UCSD-AML1 (cell line): ENCODE results near the gene FHL3.

Experiments used
- DNase-seq: peaks from one replicate; lab custom pipeline; 2025; ENCODE audit not compliant: unreplicated experiment; lab: John Stamatoyannopoulos, UW

Gene FHL3

DNA sequence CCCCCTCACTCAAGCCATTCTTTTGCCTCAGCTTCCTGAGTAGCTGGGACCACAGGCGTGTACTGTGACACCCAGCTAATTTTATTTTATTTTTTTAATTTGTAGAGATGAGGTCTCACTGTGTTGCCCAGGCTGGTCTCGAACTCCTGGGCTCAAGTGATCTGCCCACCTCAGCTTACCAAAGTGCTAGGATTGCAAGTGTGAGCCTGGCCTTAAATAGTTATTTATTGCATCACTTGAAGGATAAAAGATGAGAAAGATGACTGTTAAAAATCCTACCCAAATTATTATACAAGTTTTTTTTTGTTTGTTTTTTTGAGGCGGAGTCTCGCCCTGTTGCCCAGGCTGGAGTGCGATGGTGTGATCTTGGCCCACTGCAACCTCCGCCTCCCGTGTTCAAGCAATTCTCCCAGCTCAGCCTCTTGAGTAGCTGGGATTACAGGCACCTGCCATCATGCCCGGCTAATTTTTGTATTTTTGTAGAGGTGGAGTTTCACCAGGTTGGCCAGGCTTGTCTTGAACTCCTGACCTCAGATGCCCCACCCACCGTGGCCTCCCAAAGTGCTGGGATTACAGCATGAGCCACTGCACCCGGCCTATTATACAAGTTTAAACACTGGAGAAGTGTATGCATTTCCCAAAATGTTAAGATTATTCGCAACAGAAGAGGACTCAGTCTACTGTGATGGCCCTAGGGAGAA, 9.6 kb upstream of the FHL3 start:
- DNase-seq: no peak

DNA sequence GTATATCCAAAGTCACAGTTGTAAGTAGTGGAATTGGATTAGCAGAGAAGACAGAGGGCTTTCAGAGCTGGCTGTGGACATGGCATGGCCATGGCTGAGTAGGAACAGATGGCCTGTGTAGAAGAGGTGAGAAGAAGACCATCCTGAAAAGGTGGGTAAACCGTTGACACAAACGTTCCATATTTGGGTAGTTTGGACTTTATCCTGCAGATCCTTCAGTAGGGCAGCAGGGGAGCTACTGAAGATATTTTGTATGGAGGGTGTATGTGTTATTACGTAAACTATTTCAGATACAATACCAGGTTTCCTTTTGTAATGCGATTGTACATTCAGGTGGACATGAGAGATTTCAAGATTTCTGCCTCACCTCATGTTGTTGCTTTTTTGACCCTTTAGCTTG, 8.9 kb upstream of the FHL3 start:
- no peak for DNase-seq

DNA sequence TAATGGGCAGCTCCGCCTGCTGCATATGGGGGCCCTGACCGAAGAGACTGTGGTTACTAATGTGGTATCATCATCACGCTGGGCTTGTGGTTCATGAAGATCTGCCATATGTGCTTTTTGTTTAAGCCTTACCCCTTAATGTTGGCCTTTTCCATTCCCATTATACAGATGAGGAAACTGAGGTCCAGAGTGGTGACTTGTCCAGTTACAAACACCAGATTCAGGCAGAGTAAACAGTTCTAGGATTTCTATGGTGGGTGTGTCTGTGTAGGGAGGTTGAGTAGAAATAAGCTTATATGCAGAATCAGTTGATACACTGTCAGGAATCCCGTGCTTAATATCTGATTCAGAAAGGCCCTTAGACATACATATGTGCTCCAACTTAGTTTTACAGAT, 7.9 kb upstream of the FHL3 start:
- DNase-seq: no peak

DNA sequence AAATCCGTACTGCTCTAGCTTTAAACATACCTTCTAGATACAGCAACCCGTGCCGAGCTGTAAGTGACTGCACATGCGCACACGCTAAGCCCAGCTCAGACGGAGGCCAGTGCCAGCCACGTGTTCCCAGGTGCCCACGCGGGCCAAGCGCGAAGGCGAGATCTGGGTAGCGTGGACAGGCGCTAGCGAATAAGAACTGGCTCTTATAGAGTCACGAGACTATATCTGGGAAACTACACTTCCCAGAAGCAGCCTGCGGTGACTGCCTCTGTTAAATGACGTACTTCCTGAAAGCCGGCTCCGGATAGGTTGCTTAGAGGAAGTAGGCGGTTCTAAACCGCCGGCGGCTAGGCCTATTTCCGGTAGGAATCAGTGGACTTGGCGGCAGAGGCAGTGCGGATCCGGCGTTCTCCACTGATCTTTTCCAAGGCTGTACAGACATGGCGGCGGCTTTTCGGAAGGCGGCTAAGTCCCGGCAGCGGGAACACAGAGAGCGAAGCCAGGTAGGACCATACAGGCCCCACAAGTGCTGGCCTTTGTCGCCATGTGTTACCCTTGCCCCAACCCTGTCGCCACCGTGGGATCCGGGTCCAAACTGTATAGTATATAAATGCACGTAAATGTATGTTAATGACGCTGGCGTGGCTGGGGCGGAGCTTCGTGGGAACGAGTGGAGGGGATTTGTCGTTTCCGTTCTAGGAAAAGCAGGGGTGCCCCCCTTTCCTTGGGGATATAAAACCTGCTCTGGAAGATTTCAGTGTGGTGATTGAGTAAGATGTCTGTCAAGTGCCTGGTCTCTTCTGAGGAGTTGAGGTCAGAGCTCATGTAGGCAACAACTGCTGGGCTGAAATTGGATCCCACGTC, 7.3 kb upstream of the FHL3 start, which contains the start of gene UTP11:
UTP11 (plus strand) TSS at position 372 of the 864 bp plus-strand sequence; CDS start at position 441, 69 bp downstream.
- peak; percentile 92 for DNase-seq

DNA sequence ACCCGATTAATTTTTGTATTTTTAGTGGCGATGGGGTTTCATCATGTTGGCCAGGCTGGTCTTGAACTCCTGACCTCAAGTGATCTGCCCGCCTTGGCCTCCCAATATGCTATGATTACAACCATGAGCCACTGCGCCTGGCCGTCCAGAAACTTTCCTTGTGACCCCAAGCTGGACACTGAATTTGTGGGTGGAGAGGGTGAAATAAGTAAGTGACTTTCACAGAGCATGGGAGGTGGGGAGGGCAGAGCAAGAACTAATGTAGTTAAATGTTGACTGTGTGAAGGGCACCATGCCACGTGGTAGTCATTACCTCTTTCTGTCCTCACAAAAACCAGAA, 4.5 kb upstream of the FHL3 start:
- DNase-seq: no peak

DNA sequence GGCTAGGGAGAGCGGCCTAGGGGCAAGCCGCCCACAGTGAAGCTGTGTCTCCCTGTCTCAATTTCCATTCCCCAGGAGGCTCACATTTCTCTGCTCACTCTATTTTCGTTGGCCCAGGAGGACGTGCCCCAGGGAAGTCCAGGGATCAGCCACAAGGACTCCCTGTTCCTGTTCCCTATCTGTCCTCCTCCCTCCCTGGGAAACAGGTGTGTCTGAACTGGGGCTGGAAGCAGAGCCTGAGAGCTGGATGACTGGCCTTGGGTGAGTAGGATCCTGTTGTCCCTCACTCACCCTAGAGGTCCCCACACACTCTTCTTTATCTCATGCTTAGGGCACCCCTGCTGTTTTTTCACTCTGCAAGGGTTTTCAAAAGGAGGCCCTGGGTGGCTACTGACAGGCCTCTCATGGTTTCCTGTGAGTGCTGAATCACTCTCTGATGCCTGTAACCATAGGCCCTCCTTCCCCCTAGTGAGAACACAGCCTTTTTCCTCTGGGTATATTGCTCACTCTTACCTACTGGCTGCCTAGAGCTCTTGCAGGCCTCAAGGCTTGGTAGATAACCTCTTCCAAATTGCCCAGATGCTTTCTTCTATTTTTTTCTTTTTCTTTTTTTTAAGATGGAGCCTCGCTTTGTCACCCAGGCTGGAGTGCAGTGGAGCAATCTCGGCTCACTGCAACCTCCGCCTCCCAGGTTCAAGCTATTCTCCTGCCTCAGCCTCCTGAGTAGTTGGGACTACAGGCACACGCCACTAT, 4.0 kb upstream of the FHL3 start:
- DNase-seq: peak; percentile 70

DNA sequence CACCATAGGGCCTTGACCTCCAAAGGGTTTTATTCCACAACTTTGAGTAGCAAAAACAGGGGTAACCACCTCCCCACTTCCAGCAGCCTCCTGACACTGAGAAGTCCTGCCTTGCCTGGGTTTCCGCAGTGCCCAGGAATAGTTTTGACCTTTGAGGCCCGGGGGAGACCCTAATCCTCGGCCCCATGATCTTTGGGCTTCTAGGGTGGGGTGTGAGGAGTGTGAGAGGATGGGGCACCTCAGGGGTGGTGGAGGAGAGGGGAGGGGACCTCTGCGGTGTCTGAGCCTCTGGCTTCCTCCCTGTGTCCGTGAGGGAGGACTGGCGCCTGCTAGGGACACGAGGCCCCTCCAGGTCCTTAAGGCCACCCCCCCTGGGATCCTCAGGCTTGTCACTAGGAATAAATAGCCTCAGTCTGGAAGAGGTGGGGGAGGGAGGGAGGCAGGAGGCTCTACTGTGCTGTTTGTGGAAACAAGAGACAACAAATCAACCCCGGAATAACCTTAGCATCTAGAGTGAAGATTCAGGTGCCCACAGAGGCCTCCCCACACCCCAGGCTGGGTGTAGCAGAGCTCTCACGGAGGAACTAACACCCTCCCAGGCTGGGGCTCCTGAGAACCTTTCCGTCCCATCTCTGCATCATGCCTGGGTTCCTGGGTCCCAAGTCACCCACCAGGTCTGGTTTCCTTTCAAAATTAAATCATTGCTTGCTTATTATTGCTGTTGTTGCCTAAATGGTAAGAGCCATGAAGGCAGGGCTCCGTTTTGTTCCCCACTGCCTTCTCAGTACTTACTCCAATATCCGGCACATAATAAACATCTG, 904 bp upstream of the FHL3 start:
- DNase-seq: peak; percentile 51

DNA sequence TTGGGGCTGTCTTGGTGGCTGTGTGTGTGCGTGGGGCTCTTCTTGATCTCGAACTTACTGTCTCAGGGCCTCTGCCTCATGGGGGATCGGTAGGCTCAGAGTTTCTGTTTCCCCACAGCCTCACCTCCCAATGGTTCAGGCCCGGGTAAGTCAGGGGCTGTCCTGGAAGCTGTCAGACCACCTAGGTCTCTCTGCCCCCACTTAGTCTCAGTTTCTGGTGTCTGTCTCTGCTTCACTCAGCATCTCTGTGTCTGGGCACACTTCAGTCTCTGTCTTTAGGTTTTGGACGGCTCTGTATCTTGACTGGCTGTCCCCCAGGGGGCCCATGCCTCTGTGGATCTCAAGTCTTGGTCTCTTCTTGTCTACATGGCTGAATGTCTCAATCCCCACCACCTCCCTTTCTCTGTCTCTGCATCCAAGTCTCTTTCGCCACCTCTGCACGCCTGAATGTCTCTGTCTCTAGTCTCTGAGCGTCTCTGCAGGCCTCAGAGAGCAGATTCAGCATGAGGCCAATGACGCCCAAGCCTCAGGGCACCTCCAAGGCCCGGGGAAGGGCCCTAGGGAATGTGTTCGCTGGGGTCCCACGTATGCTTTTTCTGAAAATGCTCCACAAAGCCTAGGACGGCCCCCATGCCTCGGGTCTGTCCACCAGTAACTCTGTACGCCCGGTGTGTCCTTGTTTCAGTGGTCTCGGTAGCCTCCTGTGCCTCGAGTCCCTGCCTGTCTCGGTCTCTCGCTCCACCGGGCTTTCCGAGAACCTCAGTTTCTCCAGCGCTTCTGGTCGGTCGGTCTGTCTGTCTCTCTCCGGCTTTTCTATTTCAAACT, 818 bp downstream of the FHL3 start:
- DNase-seq: no peak

DNA sequence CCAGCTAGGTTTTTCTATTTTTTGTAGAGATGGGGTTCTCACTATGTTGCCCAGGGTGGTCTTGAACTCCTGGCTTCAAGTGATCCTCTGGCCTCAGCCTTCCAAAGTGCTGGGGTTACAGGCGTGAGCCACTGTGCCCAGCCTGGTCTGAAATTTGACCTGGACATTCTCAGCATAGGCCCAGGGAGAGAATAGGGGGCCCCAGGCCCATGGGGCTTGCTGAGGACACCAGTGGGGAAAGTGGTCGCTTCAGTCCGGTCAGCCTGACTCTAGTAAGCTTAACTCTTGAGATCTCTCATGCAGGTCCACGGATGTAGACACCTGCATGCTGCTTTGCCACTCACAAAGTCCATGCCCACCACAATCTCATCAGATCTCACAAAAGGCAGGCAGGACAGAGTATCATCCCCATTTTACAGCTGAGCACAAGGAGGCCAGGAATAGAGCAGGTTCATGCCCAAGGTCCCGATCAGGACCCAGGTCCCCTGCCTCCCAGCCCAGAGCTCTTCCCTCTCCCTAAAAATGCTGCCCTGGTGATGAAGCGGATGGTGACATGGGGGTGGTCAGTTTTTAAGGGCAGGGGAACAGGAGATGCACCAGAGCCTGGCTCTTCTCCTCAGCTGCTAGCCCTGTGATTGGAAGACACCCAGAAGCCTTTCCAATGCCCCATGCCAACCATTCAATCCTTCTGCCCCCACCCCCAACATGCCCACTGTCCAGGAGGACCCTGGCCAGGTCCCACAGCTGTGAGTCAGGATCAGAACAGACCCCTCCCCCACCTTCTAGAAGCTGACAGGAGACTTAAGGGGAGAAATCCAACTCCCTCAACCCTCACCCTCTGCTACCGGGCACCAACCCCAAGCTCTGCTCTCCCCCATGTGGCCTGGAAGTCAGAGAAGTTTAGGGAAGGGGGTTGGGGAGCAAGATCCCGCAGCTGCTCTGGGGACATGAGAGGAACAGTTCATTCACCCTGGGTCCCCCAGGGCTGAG, 1.8 kb downstream of the FHL3 start:
- DNase-seq: no peak

DNA sequence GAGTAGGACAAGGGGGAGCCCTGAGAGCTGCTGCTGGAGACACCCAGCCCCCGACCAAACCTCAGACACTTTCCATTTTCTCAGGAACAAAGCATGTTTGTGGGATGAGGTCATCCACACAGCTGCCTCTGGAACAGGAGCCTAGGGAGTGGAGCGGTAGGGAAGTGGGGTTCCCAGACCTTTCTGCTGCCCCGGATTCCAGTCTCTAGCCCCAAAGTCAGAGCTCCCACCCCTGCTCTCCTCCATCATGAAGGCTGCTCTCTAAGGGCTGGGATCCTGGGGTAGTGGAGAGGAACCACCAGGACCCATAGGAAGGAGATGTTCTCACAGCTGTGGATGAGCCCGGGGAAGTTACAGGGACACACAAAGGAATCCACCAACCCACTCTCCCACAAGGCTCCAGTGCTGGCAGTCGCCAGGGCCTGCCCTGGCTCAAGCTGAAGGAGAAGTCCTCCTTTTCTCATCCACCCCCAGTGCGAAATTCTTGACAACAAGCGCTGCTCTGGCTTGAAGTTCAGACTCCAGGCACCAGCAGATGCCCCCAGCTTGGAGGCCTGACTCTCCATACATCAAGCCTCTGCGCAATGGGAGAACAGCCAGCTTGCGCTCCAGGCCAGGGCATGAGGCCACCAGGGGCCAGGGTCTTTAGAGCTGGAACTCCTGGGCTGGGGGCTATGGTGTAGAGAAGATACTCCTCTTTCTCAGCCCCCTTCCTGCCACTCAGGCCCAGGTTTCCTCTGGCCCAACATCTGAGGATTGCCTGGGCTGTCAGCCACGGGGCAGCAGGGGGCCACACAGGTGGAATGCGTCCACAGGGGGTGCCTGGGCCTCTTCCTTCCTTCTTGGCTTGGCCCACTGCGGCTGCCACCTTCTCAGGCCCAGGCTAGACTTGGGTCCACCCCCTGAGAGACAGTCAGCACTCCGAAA, 4.5 kb downstream of the FHL3 start:
- DNase-seq: peak; percentile 75

DNA sequence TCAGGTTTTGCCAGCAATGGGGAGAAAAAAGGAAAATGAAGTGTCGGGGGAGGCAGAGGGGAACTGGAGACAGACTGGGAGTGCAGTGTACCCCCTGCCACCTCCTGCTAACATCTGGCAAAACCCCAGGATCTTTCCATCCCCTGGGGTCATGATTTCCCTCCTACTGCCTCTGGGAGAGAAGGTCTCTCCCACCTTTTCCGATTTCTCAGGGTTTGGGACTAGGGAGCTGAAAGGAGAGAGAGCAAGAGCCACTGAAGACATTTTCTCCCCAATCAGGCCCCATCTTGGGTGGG, 5.1 kb downstream of the FHL3 start:
- DNase-seq: no peak

DNA sequence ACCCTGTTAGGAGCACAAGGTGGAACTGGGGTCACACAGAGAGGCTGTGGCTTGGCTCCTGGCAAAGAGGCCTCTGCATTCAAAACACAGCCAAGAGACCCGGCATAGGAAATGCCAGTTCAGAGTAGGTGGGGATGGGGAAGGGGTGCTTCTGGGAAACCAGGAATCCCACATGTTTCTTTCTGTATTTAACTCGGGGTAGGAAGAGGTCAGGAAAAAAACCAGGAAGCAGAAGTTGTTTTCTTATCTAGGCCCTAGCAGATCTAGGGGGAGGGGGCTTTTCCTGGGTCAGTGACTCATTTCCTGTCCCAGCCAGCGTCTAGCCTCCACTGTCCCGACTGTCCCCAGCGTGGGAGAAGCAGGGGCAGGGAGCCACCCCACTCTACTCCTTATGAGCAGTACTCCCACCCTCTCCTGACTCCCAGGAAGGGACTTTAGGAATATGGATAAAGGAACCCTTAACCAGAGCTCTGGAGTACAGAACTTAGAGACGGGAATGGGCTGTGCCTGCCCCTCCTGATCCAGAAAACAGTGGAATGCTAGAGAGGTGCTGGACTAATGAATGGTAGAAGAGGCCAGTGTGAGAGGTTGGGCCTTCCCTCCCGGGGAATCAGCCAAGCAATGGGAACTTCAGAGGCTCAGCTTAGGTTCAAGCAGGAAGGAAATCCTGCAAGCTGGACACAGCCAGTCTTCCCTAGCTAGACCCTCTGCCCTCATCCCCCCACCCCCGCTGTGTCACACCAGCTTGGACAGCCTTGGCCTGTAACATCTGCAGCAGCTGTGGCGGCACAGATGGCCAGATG, 5.7 kb downstream of the FHL3 start:
- DNase-seq: peak; percentile 83

DNA sequence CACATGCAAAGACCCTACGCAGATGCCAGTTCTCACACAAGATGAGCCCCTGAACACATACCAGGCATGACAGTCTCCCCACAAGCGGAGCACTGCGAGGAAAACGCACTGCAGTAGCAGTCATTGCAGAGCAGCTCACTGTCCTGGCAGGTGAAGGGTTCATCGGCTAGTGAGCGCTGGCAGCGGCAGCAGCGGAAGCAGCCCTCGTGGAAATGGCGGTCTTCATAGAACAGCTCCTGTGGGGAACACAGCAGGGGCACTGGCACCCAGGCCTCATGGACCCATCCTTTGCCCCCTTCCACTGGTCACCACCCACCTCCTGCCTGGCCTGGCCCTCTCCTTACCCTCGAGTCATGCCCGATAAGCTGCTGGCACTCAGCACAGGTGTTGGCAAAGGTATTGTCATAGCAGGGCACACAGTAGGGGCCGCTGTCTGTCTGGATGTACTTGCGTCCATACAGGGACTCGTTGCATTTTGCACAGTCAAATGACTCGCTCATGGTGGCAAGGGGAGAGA, 6.3 kb downstream of the FHL3 start:
- no peak for DNase-seq

DNA sequence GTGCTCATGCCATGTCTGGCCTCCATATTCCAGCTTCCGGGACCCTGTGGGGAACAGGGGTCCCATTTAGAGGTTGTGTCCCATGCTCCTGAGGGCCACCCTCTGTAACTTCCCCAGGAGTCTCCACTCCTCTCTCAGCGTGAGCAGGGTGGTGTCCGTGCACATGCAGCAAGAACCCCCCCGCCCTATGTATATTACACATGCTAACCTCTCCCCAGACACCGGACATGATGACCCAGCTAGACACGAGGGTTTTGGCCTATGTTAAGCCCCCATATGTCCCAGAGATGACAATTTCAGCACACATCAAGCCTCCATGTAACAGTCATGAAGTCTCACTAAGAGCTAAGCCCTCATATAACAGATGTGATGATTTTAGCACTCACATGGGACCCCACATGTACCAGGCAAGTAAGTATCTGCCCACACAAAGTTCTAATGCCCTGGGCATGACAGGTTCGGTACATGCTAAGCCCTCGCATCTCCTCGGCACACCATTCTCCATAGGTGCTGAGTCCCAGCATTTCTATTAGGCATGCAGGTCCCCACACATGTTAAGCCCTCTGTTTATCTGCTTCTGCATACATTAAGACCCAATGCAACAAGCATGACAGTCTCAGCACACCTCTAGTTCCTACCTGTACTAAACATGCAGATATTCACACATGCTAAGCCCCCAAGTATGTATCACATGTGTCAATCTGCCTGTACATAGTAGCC, 7.1 kb downstream of the FHL3 start:
- DNase-seq: no peak

DNA sequence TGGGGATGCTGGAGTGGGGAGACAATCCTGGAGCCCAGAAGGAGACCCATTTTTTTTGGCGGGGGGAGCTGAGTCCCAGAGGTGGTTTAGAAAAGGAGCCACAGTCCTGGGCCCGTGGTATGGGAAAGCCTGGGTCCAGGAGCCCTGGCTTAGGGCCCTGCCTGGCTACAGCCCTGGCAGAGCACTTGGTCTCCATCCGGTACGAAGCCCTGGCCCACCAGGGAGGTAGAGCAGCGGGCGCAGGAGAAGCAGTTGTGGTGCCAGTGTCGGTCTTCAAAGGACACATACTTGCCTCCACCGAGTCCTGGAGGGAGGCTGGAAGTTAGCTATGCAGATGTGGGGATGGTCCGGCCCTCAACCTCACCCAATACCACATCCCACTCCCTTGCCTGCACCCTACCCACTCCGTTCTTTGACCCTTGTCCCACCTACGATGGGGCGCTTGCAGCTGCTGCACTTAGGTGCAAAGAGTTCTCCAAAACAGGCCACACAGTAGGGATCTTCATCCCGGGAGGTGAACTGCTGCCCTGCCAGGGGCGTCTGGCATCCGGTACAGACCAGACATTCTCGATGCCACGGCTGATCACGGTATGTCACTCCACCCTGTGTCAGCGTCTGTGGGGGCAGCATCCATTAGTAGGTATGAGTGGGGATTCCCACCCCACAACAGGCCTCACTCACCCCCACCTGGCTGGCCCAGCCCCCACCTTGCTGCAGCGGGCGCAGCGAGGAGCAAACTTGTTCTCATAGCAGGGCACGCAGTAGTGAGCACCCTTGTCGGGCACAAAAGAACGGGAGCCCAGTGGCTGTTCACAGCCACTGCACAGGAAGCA, 7.8 kb downstream of the FHL3 start:
- DNase-seq: no peak
